HG03565 (cell line): ENCODE measurements around the gene ZNF148.

Source experiments
- ATAC-seq: cut with Tn5 transposase; IDR thresholded peaks from one replicate; pipeline ENCODE4 v1.9.1; 2021; ENCODE audit warnings: mild to moderate bottlenecking, moderate library complexity; ENCODE audit not compliant: unreplicated experiment

ZNF148 gene

GRCh38 chr3:125289429-125289981 is 85.6 kb downstream of the ZNF148 start:
- ATAC-seq = no peak

DNA sequence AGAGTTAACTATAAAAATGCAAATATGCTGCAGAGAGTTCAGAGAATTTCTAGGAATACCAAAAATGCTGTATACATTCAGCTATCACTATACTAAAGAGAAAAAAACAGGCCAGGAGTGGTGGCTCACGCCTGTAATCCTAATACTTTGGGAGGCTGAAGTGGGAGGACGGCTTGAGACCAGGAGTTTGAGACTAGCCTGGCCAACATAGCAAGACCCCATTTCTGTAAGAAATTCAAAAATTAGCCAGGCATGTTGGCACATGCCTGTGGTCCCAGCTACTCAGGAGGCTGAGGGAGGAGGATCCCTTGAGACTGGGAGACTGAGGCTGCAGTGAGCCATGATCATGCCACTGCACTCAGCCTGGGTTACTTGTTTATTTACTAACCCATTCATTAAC is 87.9 kb downstream of the ZNF148 start:
- no peak for ATAC-seq

GRCh38 chr3:125281381-125281780 is 93.7 kb downstream of the ZNF148 start:
- no peak for ATAC-seq

DNA sequence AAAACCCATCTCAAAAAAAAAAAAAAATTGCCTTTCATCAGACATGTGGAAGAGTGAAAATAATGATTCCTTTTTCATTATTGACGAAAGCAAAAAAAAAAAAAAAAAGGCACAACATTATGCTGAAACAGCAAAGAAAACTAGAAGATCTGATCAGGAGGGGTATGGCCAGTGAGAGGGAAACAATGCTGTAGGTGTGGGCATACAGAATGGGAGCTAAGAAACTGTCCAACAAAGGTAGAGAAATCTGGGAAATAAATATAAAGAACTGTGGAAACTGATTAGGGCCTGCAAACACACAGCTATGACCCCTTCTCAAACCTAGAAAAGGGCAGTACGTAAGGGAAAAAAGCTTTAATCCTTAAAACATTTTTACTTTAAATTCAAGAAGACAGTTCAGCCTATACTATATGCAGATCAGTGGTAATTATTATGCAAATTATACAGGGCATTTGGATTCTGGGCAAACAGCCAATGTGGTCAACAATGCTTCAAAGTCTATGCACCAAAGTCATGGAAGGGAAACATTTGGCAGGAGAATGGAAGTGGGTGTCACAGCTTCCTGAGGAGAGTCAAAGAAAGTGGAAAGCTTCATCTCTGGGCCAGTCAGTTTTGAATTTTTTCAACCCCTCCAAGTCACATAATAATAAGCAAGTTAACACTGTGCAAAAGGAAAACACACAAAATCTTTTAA is 94.3 kb downstream of the ZNF148 start:
- ATAC-seq = no peak

- no peak for ATAC-seq
Observed at GRCh38 chr3:125278155-125278554, 97.0 kb downstream of the ZNF148 start.

DNA sequence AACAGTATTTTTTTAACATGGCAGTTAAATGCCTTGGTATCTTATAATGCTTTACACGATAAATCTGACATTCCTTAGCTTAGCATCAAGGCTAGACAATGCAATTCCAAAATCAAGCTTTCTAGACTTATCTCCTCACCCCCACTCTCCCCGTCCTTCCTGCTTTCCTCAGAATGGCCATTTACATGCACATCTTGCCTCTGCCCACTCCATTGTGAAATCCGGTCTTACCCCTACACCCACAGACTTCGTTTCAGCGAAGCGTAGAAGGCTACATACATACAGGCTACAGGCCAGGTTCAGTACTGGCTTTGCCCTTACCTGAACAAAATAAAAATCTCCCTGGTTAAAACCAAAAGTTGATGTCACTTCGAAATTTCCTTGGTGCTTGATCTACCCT is 104.0 kb downstream of the ZNF148 start:
- ATAC-seq = no peak

- ATAC-seq = no peak
Observed at GRCh38 chr3:125267460-125267859, 107.7 kb downstream of the ZNF148 start.

GRCh38 chr3:125266971-125267370 is 108.2 kb downstream of the ZNF148 start:
- no peak for ATAC-seq

DNA sequence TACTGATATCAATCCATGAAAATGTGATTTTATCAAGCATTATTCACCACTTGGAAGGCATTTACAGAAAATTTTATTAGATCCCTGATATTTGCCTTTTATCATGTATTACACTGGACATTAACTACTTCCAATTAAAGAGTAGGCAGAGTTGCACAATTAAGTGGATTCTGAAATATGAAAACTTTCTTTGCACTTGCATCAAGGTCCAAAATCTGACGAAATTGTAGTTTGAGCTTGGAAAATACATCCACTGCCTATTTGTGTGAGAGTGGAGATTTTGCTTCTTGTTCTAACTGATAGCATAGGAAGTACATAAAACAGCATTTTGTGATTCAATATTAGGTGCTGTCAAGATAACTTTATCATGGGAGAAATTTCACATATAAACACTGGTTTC is 113.0 kb downstream of the ZNF148 start:
- ATAC-seq = no peak

DNA sequence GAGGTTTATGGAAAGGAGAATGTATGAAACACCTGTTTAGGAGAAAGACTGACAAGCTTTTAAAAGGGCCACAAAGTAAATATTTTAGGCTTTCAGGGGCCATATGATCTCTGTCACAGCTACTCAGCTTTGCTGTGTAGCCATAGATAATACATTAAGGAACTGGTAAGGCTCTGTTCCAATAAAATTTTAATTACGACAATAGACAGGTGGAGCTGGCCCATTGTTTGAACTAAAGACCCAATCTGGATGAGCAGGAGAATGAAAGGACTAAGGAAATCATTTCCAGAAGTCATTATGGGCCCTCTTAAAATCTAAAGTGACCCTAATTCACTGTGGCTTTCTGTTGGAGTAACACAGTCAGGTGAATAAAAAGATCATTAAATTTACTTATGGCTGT is 114.1 kb downstream of the ZNF148 start:
- no peak for ATAC-seq

DNA sequence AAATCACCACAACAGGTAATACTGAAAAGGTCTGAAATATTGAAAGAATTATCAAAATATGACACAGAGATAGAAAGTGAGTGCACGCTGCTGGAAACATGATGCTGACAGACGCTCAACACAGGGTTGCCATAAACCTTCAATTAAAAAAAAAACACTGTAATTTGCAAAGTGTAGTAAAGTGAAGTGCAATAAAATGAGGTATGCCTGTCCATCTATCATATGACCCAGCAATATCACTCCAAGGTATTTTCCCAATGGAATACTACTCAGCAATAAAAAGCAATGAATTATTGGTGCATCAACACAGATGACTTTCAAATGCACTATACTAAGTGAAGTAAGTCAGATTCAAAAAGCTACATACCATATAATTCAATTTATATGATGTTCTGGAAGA is 115.0 kb downstream of the ZNF148 start:
- no peak for ATAC-seq

DNA sequence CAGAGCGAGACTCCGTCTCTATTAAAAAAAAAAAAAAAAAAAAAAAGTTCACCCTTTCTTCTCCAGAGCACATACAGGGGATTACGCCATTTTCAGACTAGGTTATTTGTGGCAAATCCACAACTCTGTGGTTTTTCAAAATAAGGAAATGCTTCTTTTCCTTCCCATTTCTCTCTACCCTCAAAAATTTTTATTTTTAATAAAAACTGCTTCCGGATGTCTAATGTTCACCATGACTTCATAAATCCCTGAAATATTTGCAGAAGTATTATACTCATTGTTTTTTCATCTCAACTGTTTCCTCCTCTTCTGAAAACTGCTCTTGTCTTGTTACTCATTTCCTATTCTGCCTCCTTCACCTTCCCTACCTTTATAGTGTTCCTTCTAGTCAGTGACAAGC is 117.6 kb downstream of the ZNF148 start:
- ATAC-seq = no peak

GRCh38 chr3:125256675-125257074 is 118.5 kb downstream of the ZNF148 start:
- ATAC-seq = no peak

GRCh38 chr3:125250973-125251372 is 124.2 kb downstream of the ZNF148 start:
- no peak for ATAC-seq

- ATAC-seq = no peak
Observed at GRCh38 chr3:125246237-125246636, 128.9 kb downstream of the ZNF148 start.

- ATAC-seq = no peak
Observed at GRCh38 chr3:125245521-125245920, 129.6 kb downstream of the ZNF148 start.

DNA sequence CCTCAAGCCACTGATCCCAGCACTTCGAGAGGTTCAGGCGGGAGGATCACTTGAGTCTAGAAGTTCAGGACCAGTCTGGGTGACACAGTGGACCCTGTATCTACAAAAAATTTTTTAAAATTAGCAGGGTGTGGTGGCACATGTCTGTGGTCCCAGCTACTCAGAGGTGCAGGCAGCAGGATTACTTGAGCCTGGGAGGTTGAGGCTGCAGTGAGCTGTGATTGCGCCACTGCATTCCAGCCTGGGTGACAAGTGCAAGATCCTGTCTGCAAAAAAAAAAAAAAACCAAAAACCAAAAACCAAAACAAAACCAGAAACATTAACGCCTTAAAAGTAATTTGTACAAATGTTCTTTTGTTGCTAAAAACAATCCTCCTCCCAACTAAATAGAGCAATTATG is 134.6 kb downstream of the ZNF148 start:
- no peak for ATAC-seq

- ATAC-seq = no peak
Observed at GRCh38 chr3:125239266-125239665, 135.9 kb downstream of the ZNF148 start.

- ATAC-seq = no peak
Observed at GRCh38 chr3:125238759-125239158, 136.4 kb downstream of the ZNF148 start.

GRCh38 chr3:125236331-125236903 is 138.7 kb downstream of the ZNF148 start:
- ATAC-seq = no peak

- ATAC-seq = no peak
Observed at GRCh38 chr3:125234831-125235230, 140.3 kb downstream of the ZNF148 start.

- ATAC-seq = no peak
Observed at GRCh38 chr3:125232401-125232800, 142.7 kb downstream of the ZNF148 start.

GRCh38 chr3:125231895-125232294 is 143.2 kb downstream of the ZNF148 start:
- peak; percentile 69 for ATAC-seq
